GM12873 (cell line): ENCODE results near the gene SORCS3.

ENCODE experiments used
- TF ChIP-seq, protein P1 (sequence below): IDR thresholded peaks from 2 replicates; pipeline ENCODE4 v1.5.1; 2012; ENCODE audit warnings: low read depth, mild to moderate bottlenecking, moderate library complexity, low read length, control low read depth; ENCODE audit not compliant: insufficient read depth; ENCODE audit errors: missing control alignments

Gene SORCS3

DNA sequence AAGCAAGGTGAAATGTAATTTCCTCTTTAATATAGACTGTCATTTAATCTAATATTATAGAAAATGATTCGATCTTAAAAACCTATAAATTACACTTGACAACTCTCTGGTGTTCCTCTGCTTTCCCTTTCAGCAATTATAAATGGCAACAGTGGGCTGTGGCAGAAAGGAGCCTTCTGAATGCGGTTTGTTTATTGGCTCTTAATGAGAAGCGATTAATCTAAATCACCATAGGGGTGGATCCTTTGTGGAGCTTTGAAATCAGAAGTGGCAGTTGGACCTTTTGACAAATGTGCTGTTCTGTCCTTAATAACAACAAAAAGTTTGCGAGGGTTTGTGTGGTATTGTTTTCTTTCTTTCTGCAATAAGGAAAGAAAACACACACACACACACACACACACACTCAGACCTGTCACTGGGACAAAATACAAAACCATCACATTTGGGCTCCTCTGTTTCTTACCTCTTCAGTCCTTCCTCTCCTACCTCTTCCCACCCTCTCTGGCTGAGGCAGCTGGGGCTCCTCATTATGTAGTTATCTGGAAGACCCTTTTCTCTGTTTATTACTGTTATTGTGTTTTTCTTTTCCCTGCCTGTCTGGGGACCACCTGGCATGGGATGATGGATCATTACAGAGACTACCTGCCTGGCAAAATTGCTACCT lies 316.2 kb downstream of the SORCS3 start:
- TF ChIP-seq, protein P1, sequence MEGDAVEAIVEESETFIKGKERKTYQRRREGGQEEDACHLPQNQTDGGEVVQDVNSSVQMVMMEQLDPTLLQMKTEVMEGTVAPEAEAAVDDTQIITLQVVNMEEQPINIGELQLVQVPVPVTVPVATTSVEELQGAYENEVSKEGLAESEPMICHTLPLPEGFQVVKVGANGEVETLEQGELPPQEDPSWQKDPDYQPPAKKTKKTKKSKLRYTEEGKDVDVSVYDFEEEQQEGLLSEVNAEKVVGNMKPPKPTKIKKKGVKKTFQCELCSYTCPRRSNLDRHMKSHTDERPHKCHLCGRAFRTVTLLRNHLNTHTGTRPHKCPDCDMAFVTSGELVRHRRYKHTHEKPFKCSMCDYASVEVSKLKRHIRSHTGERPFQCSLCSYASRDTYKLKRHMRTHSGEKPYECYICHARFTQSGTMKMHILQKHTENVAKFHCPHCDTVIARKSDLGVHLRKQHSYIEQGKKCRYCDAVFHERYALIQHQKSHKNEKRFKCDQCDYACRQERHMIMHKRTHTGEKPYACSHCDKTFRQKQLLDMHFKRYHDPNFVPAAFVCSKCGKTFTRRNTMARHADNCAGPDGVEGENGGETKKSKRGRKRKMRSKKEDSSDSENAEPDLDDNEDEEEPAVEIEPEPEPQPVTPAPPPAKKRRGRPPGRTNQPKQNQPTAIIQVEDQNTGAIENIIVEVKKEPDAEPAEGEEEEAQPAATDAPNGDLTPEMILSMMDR: no peak

DNA sequence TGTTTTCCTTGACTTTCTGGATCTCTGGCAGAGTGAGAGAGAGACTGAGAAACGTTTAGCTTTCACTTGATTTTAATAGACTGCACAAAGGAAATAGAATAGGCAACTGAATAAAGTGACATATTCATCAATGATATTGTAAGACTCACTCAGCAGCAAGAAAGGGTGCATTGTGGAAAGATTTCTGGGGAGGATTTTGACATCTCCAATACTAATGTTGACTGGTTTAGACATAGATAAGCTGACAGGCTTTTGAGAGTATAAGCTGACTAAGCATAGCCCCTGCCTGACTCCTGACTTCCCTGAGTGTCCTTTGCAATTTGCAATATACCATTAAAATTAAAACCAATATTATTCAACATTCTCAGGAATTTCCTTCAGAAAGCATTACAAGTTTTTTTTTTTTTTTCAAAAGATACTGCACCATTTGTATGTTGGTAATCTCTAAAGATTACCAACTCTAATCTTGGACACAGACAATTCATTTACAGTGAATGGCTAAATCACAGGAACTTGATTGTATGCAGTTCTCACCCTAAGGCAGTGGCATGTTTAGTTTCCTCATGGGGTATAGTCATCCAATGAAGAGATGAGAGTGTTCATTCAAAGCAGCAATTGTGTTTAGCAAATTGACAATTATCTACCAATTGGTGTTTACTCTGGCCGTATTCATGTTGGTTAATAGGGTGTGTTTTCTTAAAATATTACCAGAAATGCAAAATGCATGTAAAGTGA lies 325.6 kb downstream of the SORCS3 start:
- TF ChIP-seq, protein P1: no peak

DNA sequence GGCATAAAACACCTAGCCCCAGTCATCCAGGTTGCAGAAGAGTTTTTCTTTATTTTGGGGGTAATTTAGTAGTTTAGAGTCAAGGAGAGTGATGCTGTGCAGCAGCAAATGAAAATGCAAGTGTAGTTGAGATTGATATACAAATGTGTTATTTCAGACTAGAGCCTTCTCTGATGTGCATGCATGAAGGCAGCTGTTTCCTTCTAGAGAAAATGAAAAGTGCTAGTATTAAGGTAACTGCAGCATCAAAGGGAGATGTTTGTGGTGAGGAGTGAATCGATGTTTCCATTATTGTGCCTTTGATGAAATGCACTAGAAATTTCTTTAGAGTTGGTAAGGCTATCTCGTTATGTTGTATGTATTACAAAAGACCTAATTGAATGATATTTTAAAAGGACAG lies 339.3 kb downstream of the SORCS3 start:
- TF ChIP-seq, protein P1: no peak

DNA sequence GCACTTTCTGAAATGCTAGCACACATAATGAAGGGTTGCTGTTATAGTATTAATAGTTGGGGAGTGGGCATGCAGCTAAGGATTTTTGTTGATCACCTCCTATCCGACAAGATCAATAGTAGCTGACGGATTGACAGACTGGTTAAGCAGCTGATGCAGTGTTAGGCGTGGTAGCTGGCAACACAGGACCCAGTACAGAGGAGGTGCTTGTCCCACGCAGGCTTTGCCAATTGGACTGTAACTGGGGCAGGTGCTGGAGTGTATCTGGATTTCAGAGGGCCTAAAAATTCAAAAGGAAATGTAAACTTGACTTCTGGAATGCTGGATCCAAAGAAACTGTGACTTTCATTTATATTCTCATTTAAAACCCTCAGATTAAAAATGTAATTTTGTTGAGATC lies 340.9 kb downstream of the SORCS3 start:
- TF ChIP-seq, protein P1: no peak

DNA sequence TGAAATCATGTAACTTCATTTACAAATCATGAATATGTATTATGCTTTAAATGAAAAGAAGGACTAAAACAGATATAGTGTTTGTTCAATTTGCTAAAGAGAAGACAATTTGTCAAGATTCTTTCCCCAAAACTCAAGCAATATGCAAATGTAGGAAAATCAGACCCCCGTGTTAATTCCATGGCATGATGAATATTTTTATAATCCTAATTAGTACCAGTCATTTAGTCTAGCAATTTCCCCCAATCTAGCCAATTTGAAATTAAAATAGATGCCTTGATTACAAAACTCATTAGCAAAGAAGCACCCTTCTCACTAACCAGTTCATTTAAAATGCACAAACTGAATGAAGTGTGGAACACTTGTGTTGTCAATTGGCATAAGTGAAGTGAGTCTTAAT lies 347.6 kb downstream of the SORCS3 start:
- TF ChIP-seq, protein P1: no peak

DNA sequence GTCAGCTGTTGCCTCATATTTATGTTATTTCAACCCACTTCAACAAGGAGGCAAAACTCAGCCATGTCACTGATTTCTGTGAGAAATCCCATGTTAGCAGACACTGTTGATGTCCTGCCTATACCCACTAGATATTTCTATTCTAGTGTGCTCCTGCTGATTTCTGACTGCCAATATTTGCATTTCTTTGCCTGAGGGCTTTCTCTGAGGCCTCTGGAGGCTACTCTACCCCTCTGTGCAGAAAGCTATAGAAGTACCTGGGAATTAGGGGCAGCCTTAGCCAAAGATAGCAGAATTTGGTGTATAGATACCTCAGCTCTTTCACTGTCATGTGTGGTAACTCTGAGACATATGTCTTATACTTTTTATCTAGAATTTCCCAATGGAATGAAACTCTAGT lies 348.8 kb downstream of the SORCS3 start:
- TF ChIP-seq, protein P1: no peak

DNA sequence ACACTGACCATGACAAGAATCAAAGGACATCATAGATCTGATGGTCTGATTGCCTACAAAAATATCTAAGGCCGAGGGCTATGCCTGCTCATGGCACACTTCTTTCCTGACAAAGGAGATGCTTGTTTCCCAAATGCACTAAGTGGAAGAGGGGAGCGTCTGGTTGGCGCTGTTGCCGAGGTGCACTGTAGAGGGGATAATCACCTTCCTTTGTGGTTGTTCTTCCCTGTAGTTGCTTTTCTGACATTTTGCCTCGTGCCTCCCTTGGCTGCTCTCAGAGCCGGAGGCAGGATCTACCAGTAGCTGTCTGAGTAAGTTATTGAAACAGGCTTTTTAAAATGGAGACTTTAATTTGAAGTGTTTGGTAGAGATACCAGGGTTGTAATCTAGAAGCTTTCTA lies 352.0 kb downstream of the SORCS3 start:
- TF ChIP-seq, protein P1: no peak
